ENCODE measurements around the gene UBL5. TPM values are rescaled to one million over a fixed set of nuclear protein-coding genes. Genes with fewer than 3 reads are reported as not detected.
"Not testable (repeated sequence)": the region's sequence is repeated elsewhere in the genome, so short reads cannot be mapped to it uniquely, and the experiment has no call there.

Gene UBL5
- polyA plus RNA-seq, 4 donors: 282 to 1,357 (median 757) TPM

- not testable (repeated sequence) for H3K9me3 ChIP-seq (ENCODE audit: control insufficient read depth in 2 of 2, insufficient read depth in 1 of 2, low read depth in 1 of 2, low read length in 1 of 2); H3K36me3 ChIP-seq (ENCODE audit: control insufficient read depth in 3 of 3, insufficient read depth in 2 of 3, low read depth in 1 of 3, low read length in 3 of 3); H3K4me3 ChIP-seq (ENCODE audit: low read depth in 1 of 3, low read length in 3 of 3); FAIRE-seq; H3K27me3 ChIP-seq (ENCODE audit: control insufficient read depth in 3 of 3, insufficient read depth in 3 of 3, low read length in 3 of 3); DNase-seq
- Histone ChIP-seq H3K4me1 (ENCODE audit: control insufficient read depth in 3 of 3, insufficient read depth in 2 of 3, low read depth in 1 of 3, low read length in 2 of 3) (peaks cover 0 to 46% (median 0%) of the 10 kb centered on the region in 3 donors), H3K27ac (ENCODE audit: low read depth in 1 of 3, low read length in 2 of 3) (peak overlapping the region in 1 of 3 donors; percentile 98)
- WGBS, 3 donors: 95 to 96% (median 95%) methylated on average over 13 of the region's 13 CpGs
Measured at GRCh38 chr19:9788604-9789003, 39.1 kb upstream of the UBL5 start.

- Histone ChIP-seq H3K4me3 (ENCODE audit: low read depth in 1 of 3, low read length in 3 of 3) (peak overlapping the region in 1 of 3 donors; percentile 24), H3K27ac (ENCODE audit: low read depth in 1 of 3, low read length in 2 of 3) (peak overlapping the region in 1 of 3 donors; percentile 98), H3K9me3 (ENCODE audit: control insufficient read depth in 2 of 2, insufficient read depth in 1 of 2, low read depth in 1 of 2, low read length in 1 of 2) (no peaks in the 10 kb centered on the region), H3K27me3 (ENCODE audit: control insufficient read depth in 3 of 3, insufficient read depth in 3 of 3, low read length in 3 of 3) (no peaks in the 10 kb centered on the region), H3K36me3 (ENCODE audit: control insufficient read depth in 3 of 3, insufficient read depth in 2 of 3, low read depth in 1 of 3, low read length in 3 of 3) (no peaks in the 10 kb centered on the region), H3K4me1 (ENCODE audit: control insufficient read depth in 3 of 3, insufficient read depth in 2 of 3, low read depth in 1 of 3, low read length in 2 of 3) (peaks cover 0 to 42% (median 0%) of the 10 kb centered on the region in 3 donors)
- DNase-seq: no peak
- WGBS, 3 donors: 76 to 86% (median 86%) methylated on average over 11 of the region's 11 CpGs
- no peak for FAIRE-seq
Measured at GRCh38 chr19:9789066-9789465, 38.7 kb upstream of the UBL5 start.

- not testable (repeated sequence) for FAIRE-seq; H3K27me3 ChIP-seq (ENCODE audit: control insufficient read depth in 3 of 3, insufficient read depth in 3 of 3, low read length in 3 of 3); H3K9me3 ChIP-seq (ENCODE audit: control insufficient read depth in 2 of 2, insufficient read depth in 1 of 2, low read depth in 1 of 2, low read length in 1 of 2); H3K36me3 ChIP-seq (ENCODE audit: control insufficient read depth in 3 of 3, insufficient read depth in 2 of 3, low read depth in 1 of 3, low read length in 3 of 3)
- peak overlapping the region in 1 of 3 donors; percentile 98 for H3K27ac ChIP-seq (ENCODE audit: low read depth in 1 of 3, low read length in 2 of 3)
- peak in 1 of 2 donors; percentile 77 for DNase-seq
- 44 to 55% (median 48%) methylated on average over 5 of the region's 5 CpGs for WGBS, 3 donors
- peak overlapping the region in 1 of 3 donors; percentile 7 for H3K4me3 ChIP-seq (ENCODE audit: low read depth in 1 of 3, low read length in 3 of 3)
- H3K4me1 ChIP-seq (ENCODE audit: control insufficient read depth in 3 of 3, insufficient read depth in 2 of 3, low read depth in 1 of 3, low read length in 2 of 3): peaks cover 0 to 38% (median 0%) of the 10 kb centered on the region in 3 donors
Measured at GRCh38 chr19:9789579-9789978, 38.1 kb upstream of the UBL5 start.

- H3K4me1 ChIP-seq (ENCODE audit: control insufficient read depth in 3 of 3, insufficient read depth in 2 of 3, low read depth in 1 of 3, low read length in 2 of 3): peaks cover 0 to 35% (median 0%) of the 10 kb centered on the region in 3 donors
- peak overlapping the region in 1 of 3 donors; percentile 40 for H3K4me3 ChIP-seq (ENCODE audit: low read depth in 1 of 3, low read length in 3 of 3)
- peak overlapping the region in 2 of 3 donors; percentile 92 to 98 for H3K27ac ChIP-seq (ENCODE audit: low read depth in 1 of 3, low read length in 2 of 3)
- H3K9me3 ChIP-seq (ENCODE audit: control insufficient read depth in 2 of 2, insufficient read depth in 1 of 2, low read depth in 1 of 2, low read length in 1 of 2); H3K36me3 ChIP-seq (ENCODE audit: control insufficient read depth in 3 of 3, insufficient read depth in 2 of 3, low read depth in 1 of 3, low read length in 3 of 3); H3K27me3 ChIP-seq (ENCODE audit: control insufficient read depth in 3 of 3, insufficient read depth in 3 of 3, low read length in 3 of 3); FAIRE-seq: not testable (repeated sequence)
- peak in 1 of 2 donors; percentile 19 for DNase-seq
- 75 to 84% (median 78%) methylated on average over 6 of the region's 6 CpGs for WGBS, 3 donors
Measured at GRCh38 chr19:9791073-9791367, 36.7 kb upstream of the UBL5 start.

GRCh38 chr19:9791552-9792205 lies 36.0 kb upstream of the UBL5 start:
- FAIRE-seq: no peak
- H3K9me3 ChIP-seq (ENCODE audit: control insufficient read depth in 2 of 2, insufficient read depth in 1 of 2, low read depth in 1 of 2, low read length in 1 of 2): no peaks in the 10 kb centered on the region
- WGBS, 3 donors: 2% methylated on average over 43 to 50 of the region's 50 CpGs
- peaks cover 0 to 32% (median 0%) of the 10 kb centered on the region in 3 donors for H3K4me1 ChIP-seq (ENCODE audit: control insufficient read depth in 3 of 3, insufficient read depth in 2 of 3, low read depth in 1 of 3, low read length in 2 of 3)
- H3K4me3 ChIP-seq (ENCODE audit: low read depth in 1 of 3, low read length in 3 of 3): peak overlapping the region; percentile 31 to 70 (median 38)
- H3K27me3 ChIP-seq (ENCODE audit: control insufficient read depth in 3 of 3, insufficient read depth in 3 of 3, low read length in 3 of 3): no peaks in the 10 kb centered on the region
- H3K36me3 ChIP-seq (ENCODE audit: control insufficient read depth in 3 of 3, insufficient read depth in 2 of 3, low read depth in 1 of 3, low read length in 3 of 3): no peaks in the 10 kb centered on the region
- H3K27ac ChIP-seq (ENCODE audit: low read depth in 1 of 3, low read length in 2 of 3): peak overlapping the region; percentile 61 to 98 (median 97)
- peak; percentile 96 for DNase-seq

- FAIRE-seq (no peak), DNase-seq (peak; percentile 94 to 96)
- Histone ChIP-seq H3K36me3 (ENCODE audit: control insufficient read depth in 3 of 3, insufficient read depth in 2 of 3, low read depth in 1 of 3, low read length in 3 of 3) (no peaks in the 10 kb centered on the region), H3K4me1 (ENCODE audit: control insufficient read depth in 3 of 3, insufficient read depth in 2 of 3, low read depth in 1 of 3, low read length in 2 of 3) (peaks cover 0 to 32% (median 0%) of the 10 kb centered on the region in 3 donors), H3K27me3 (ENCODE audit: control insufficient read depth in 3 of 3, insufficient read depth in 3 of 3, low read length in 3 of 3) (no peaks in the 10 kb centered on the region), H3K27ac (ENCODE audit: low read depth in 1 of 3, low read length in 2 of 3) (peak overlapping the region; percentile 72 to 97 (median 96)), H3K4me3 (ENCODE audit: low read depth in 1 of 3, low read length in 3 of 3) (peak overlapping the region; percentile 60 to 76 (median 73)), H3K9me3 (ENCODE audit: control insufficient read depth in 2 of 2, insufficient read depth in 1 of 2, low read depth in 1 of 2, low read length in 1 of 2) (no peaks in the 10 kb centered on the region)
- 3 to 4% (median 3%) methylated on average over 60 to 70 of the region's 70 CpGs for WGBS, 3 donors
Measured at GRCh38 chr19:9792206-9793070, 35.3 kb upstream of the UBL5 start.

GRCh38 chr19:9793071-9793591 lies 34.6 kb upstream of the UBL5 start:
- peak overlapping the region; percentile 60 to 76 (median 73) for H3K4me3 ChIP-seq (ENCODE audit: low read depth in 1 of 3, low read length in 3 of 3)
- peak in 1 of 2 donors; percentile 38 for DNase-seq
- peak overlapping the region; percentile 72 to 96 (median 93) for H3K27ac ChIP-seq (ENCODE audit: low read depth in 1 of 3, low read length in 2 of 3)
- FAIRE-seq: no peak
- H3K27me3 ChIP-seq (ENCODE audit: control insufficient read depth in 3 of 3, insufficient read depth in 3 of 3, low read length in 3 of 3): no peaks in the 10 kb centered on the region
- WGBS, 3 donors: 17 to 24% (median 23%) methylated on average over 32 to 36 of the region's 36 CpGs
- H3K4me1 ChIP-seq (ENCODE audit: control insufficient read depth in 3 of 3, insufficient read depth in 2 of 3, low read depth in 1 of 3, low read length in 2 of 3): peaks cover 0 to 29% (median 0%) of the 10 kb centered on the region in 3 donors
- H3K9me3 ChIP-seq (ENCODE audit: control insufficient read depth in 2 of 2, insufficient read depth in 1 of 2, low read depth in 1 of 2, low read length in 1 of 2): no peaks in the 10 kb centered on the region
- no peaks in the 10 kb centered on the region for H3K36me3 ChIP-seq (ENCODE audit: control insufficient read depth in 3 of 3, insufficient read depth in 2 of 3, low read depth in 1 of 3, low read length in 3 of 3)

- Histone ChIP-seq H3K36me3 (ENCODE audit: control insufficient read depth in 3 of 3, insufficient read depth in 2 of 3, low read depth in 1 of 3, low read length in 3 of 3) (no peaks in the 10 kb centered on the region), H3K27me3 (ENCODE audit: control insufficient read depth in 3 of 3, insufficient read depth in 3 of 3, low read length in 3 of 3) (no peaks in the 10 kb centered on the region), H3K27ac (ENCODE audit: low read depth in 1 of 3, low read length in 2 of 3) (peak overlapping the region in 1 of 3 donors; percentile 27), H3K4me3 (ENCODE audit: low read depth in 1 of 3, low read length in 3 of 3) (no peak overlapping the region), H3K4me1 (ENCODE audit: control insufficient read depth in 3 of 3, insufficient read depth in 2 of 3, low read depth in 1 of 3, low read length in 2 of 3) (no peaks in the 10 kb centered on the region), H3K9me3 (ENCODE audit: control insufficient read depth in 2 of 2, insufficient read depth in 1 of 2, low read depth in 1 of 2, low read length in 1 of 2) (no peaks in the 10 kb centered on the region)
- 38 to 54% (median 45%) methylated on average over 6 of the region's 6 CpGs for WGBS, 3 donors
- peak; percentile 59 for FAIRE-seq
- peak; percentile 94 to 97 for DNase-seq
Measured at GRCh38 chr19:9796113-9796773, 31.5 kb upstream of the UBL5 start.
